Esophagus mucosa (tissue), 1 donor: Measurements from ENCODE around the gene TIAM1. TPM values are rescaled to one million over a fixed set of nuclear protein-coding genes. Genes with fewer than 3 reads are reported as not detected.

Experiments used
- ATAC-seq: fragments of 200-7000 bp; cut with Tn5 transposase; one replicate; pipeline ENCODE4 v1.9.1; 2020
- total RNA-seq: library from RNA; stranded (reverse); gene quantifications from one replicate; pipeline ENCODE4 v1.2.4, GENCODE V29; 2023
- donor health status: DM: yes; HTN: yes; CAD: no.

Gene TIAM1
- total RNA-seq, 1 donor from 2014 or later, result 96.7 TPM

GRCh38 chr21:31075848-31076247, 268.2 kb downstream of the TIAM1 start:
- no peak for ATAC-seq

GRCh38 chr21:31072533-31072932, 271.5 kb downstream of the TIAM1 start:
- no peak for ATAC-seq
